ENCODE measurements around the gene HEY2.
"Not testable (repeated sequence)": the region's sequence is repeated elsewhere in the genome, so short reads cannot be mapped to it uniquely, and the experiment has no call there.

HEY2 gene

GRCh38 chr6:125795301-125795700, 45.9 kb downstream of the HEY2 start:
- no peak for DNase-seq (ENCODE audit: low read depth in 2 of 2)

GRCh38 chr6:125797120-125797885, 47.9 kb downstream of the HEY2 start:
- DNase-seq (ENCODE audit: low read depth in 2 of 2): no peak

DNA sequence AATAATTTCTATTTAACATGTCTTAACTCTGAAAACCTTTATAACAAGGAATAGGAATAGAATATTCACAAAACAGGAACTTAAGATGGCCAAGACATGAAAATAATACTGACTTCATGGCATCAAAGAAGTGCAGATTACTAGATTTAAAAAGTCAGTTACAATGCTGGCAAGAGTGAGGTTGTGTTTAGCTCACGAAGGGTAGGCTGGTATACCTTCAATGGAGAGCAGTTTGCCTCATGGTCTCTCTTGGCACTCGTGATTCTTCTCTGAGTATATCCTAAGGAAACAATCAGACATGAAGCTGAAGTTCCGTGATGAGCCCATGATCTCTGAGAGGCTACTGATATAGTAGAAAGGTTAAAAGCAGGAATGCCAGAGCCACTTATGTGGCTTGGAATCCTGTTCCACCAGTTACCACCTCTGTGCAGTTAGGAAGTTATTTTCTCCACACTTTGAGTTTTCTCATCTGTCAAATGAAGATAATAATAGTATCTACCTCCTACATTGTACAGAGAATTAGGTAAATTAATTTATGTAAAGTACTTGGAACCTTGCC, 48.5 kb downstream of the HEY2 start:
- DNase-seq (ENCODE audit: low read depth in 2 of 2): no peak

DNA sequence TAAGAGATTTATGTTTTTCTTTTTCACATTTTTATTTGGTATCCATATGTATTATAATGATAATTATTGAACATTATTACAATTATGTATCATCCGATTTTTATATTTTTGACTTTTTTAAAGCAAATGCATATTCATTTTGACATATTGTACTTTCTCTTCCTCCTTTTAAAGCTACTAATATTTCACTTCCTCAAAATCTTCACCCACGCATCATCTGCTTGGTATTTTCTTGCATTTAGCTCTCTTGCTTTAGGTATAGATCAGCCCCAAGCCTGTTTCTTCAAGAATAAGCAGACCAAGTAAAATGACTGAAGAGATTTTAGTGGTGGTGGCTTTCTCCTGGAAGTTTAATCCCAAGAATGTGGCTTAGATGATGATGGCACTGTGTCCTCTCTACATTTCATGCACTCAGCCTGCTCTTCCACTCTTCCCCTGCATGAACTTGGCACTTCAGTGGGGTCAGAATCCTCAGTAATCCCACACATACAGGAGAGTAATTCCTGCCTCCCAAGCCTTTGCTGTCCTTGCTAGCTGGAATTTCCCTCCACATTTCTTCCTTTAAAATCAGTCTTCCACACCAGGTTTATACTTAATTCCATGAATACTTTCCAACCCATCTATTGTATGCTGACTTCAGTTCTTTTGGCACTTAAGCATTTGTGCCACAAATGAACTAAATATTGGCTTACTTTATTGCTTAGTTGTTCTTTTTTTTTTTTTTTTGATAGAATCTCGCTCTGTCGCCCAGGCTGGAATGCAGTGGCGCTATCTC, 49.5 kb downstream of the HEY2 start:
- DNase-seq (ENCODE audit: low read depth in 2 of 2): no peak

GRCh38 chr6:125802383-125802782, 53.0 kb downstream of the HEY2 start:
- no peak for DNase-seq (ENCODE audit: low read depth in 2 of 2)

GRCh38 chr6:125802943-125803377, 53.5 kb downstream of the HEY2 start:
- DNase-seq (ENCODE audit: low read depth in 2 of 2): no peak

DNA sequence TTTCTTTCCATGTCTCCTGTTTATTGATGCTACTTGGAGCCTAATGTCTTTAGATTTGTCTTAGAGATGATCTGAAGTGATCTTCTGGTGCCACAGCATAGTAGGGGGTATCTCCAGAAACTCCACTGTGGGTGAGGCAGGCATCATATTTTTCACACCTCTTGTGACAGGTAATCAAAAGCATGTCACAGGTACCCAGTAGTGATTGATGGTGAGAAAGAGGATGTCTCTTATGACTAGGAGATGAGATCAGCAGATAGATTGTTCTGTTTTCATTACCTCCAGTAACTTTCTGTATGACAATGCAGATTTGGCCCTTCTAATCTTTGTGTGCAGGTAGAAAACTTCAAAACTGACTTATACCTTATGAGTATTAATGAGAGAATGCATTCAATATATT, 54.8 kb downstream of the HEY2 start:
- no peak for DNase-seq (ENCODE audit: low read depth in 2 of 2)

DNA sequence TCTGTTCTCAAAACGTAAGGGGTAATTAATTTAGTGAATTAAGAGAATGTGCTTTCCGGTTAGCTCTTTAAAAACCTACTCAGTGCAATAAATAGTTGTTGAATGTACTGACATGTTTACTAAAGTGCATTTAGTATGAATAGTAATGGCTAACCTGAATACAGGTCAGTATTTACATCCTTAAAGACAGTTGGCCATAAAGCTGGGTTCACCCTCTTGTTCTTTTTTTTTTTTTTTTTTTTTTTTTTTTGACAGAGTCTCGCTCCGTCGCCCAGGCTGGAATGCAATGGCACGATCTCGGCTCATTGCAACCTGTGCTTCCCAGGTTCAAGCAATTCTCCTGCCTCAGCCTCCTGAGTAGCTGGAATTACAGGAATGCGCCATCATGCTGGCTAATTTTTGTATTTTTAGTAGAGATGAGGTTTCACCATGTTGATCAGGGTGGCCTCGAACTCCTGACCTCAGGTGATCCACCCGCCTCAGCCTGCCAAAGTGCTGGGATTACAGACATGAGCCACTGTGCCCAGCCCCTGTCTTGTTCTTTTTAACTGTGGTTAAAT, 55.5 kb downstream of the HEY2 start:
- DNase-seq (ENCODE audit: low read depth in 2 of 2): not testable (repeated sequence)

DNA sequence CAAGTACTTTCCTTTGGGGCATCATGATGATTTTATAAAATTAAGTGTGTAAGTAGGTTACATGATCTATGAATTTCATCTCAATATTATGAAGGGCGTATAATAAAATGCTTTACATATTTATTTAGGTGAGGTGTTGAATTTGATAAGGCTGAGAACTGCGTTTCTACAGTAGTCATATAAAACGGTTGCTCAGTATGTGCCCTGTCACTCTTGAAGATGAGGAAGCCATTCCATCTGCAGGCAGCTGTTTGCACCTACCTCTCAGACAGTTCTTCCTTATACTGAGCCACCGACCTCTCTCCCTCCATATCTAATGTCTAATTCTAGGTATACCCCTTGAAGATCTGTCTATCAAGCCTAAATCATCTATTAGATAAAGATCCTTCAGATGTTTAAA, 57.4 kb downstream of the HEY2 start:
- DNase-seq (ENCODE audit: low read depth in 2 of 2): no peak

DNA sequence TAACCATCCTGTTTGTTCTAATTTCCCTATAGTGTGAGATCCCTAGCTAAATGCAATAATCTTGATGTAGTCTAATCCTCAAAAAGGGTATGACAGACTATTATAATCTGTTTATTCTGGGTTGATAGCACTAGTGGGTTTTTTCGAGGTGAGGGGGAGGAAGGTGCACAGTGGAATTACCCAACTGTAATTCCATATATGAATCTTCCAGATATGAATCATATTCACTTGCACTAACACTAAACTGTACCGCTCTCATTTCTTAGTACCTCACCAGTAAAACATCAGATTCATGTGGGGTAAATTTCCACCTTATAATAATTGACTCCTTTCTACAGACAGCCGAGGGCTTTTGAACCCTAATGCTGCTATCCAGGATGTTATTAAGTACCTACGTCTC, 57.9 kb downstream of the HEY2 start:
- DNase-seq (ENCODE audit: low read depth in 2 of 2): no peak

- DNase-seq (ENCODE audit: low read depth in 2 of 2): no peak
These were observed 58.6 kb downstream of the HEY2 start for GRCh38 chr6:125808060-125808459.

GRCh38 chr6:125808591-125808990, 59.2 kb downstream of the HEY2 start:
- DNase-seq (ENCODE audit: low read depth in 2 of 2): no peak

DNA sequence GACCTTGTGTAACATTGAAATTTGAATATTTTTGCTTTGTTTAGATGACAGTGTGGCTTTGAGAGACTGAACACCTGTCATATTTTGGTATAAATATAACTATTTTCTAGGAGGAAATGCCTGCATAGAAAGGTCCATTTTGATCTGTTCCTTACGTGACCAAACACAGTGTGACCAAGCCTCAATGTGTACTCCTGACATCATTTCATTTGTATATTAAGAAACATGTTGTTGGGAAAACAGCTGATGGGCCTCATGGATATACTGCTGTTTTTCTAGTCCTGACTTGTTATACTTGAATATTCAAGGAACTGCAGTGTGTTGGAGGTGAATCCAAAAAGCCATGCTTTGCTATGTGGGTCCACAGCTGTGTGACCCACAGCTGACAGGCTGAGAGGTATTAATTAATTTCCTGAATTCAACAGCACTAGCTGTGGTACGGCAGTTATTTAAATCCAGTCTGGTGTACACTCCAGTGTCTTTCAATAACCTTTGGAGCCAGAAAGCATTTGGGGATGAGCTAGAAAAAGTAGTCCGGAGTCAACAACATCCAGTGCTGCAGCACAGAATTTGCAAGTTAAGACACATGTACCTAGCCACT, 60.2 kb downstream of the HEY2 start:
- DNase-seq (ENCODE audit: low read depth in 2 of 2): no peak

GRCh38 chr6:125810445-125810844, 61.0 kb downstream of the HEY2 start:
- DNase-seq (ENCODE audit: low read depth in 2 of 2): no peak
